GM19463 (cell line): ENCODE measurements around the gene FBRSL1.

Experiments
- ATAC-seq: cut with Tn5 transposase; IDR thresholded peaks from one replicate; pipeline ENCODE4 v1.9.1; 2021; ENCODE audit warnings: mild to moderate bottlenecking, moderate library complexity; ENCODE audit not compliant: unreplicated experiment

Gene FBRSL1

DNA sequence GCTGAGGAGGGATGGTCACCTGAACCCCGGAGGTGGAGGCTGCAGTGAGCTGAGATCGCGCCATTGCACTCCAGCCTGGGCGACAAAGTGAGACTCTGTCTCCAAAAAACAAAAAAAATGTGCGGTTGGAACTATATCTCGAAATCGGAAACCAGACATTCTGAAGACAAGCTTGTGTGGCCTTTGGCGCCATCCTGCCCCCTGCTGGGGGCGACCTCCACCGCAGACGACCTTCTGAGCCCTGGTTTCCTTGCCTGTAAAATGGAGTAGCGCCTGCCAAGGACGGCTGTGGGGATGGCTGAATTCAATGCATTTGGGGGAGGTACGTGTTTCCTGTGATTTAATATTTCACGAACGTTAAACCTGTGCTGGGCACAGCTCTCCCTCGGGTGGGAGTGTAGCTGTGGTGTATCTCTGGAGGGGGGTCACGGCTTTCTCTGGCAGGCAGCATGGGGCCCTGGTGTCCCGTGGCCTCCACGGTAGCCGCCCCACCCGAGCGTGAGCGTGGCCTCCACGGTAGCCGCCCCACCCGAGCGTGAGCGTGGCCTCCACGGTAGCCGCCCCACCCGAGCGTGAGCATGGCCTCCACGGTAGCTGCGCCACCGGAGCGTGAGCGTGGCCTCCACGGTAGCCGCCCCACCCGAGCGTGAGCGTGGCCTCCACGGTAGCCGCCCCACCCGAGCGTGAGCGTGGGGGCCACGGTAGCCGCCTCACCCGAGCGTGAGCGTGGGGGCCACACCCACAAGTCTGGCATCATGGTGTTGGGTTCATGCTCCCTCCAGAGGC lies 65.1 kb downstream of the FBRSL1 start:
- ATAC-seq = no peak

DNA sequence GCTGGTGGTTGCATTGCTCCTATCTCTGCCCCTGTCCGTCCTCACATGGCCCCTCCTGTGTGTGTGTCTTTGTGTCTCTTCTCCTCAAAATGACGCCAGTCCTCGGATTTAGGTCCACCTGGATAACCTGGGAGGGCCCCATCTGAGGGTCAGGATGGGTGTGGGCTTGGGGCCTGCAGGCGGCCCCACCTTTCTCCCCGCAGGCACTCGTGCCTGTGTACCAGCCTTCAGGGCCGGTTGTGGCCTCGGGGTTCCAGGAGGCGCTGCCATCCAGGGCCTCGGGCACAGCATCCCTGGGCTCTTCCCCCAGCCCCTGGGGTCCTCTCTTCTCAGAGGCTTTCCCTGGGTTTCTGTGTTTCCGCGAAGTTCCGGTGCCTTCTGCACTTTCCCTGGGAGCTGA lies 65.7 kb downstream of the FBRSL1 start:
- ATAC-seq = no peak

DNA sequence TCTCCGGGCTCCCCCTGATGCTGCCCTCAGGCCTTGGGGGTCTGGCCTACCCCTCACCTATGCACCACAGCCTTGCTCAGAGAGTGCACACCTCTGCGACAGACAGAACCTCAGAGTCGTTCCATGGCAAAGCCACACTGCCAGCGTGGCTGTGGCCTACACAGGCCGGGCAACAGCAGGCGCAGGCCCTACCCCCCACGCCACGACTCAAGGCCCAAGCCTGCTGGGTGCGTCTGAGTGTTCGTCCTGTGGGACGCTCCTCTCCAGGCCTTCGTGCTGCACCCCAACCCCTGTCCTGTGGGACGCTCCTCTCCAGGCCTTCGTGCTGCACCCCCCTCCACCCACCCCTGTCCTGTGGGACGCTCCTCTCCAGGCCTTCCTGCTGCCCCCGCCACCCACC lies 66.3 kb downstream of the FBRSL1 start:
- ATAC-seq = no peak

DNA sequence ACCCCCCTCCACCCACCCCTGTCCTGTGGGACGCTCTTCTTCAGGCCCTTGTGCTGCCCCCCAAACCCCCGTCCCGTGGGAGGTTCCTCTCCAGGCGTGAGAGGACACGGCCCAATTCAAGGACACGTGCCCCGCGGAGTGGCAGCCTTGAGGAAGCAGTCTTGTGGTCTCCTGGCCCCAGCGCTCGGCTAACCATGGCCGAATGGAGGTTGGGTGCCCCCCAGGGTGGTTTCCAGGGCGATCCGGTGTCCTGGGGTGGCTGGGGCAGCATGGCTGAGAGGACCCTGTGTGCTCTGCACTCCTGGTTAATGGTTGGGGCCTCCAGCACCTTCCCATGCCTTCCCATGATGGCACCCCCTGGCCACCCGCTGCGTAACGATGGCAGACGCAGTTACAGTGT lies 66.8 kb downstream of the FBRSL1 start:
- ATAC-seq = no peak

DNA sequence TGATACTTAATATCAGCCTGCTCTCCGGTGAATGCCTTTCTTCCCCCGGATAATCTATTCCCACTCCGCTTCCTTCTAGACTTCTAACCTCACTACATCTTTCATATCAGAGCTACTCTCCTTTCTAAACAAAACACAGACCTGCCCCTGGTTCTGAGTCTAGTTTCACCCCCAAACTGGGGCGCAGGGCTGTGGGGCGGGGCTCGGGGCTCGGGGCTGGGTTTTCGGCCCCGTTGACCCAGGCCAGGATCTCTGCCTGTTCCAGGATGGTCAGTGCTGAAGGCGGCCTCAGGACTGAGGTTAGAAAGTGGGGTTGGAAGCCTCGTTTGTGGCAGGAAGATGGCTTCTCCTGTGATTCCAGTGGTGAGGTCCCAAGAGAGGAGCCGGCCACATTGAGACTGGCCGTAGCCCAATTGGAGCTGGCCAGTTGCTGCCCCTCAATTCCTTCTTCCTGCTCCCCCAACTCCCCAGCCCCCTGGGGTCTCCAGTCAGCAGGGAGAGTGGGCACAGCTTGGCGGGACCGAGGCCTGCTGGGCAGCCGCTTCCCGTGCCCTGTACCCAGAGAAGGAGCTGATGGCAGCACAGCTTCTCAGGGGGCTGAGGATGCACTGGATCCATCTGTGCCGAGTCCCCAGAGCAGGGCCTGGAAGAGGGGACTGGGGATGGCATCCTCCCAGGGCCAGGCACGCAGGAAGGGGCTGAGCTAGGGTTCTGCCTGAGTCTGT lies 67.5 kb downstream of the FBRSL1 start:
- no peak for ATAC-seq

DNA sequence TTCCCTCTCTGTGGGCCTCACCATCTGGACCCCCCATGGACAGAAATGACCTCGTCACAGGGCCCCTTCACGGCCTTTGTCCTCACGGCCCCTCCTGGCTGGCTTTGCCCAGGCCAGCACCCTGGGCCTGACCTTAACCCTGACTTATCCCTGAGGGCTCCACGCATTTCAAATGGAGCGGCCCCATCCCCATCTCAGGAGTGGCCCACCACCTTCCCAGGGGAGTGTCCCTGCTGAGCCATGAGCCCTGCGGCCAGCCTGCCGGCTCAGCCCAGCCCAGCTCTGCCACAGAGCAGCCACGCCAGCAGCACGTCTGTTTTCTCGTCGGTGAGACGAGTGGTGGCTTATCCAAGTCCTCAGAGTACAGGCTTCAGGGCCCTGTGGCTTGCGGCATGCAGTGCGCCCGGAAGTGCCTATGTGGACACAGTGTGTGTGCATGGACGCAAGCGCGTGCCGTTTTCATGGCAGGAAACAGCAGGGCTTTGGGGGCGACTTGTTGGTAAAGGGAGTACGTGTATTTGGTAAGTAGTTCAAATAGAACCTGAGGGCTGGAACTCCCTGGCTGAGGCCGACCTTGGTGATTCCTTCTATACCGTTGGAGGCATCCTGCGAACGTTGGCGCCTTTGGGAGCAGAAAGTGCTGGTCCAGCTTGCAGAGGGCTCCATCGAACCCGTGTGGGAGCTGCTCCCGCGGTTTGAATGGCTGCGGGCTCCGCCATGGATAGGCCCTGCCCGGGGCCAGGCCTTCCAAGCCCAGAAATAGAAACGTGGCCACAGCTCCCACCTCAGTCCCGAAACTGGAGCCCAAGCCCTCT lies 68.3 kb downstream of the FBRSL1 start:
- ATAC-seq = no peak

DNA sequence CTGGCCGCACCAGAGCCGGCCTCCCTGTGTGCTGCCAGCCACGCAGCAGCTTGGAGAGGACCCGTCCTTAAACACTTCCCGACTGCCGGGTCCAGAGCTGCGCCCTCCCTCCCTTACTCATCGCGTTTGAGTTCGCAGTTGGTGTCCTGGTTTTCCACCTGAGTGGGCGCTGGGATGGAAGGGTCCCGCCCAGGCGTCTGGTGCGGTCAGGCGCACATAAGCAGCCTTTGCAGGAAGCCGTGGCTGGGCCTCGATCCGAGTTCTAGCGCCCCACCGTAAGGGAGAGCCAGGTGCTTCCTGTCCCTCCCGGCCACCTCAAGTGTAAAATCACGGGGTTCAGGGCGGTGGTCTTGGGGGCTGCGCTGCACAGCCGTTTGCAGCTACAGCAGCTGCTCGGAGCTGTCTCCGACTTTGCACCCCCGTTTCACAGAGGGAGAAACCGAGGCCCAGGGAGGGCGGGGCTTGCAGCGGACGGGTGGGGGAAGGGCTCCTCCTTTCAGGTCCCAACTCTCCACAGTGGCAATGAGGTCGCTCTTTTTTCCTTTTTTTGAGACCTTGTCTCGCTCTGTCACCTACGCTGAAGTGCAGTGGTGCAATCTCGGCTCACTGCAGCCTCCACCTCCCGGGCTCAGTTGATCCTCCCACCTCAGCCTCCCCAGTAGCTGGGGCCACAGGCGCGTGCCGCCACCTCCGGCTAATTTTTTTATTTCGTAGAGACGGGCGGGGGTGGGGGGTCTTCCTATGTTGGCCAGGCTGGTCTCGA lies 69.1 kb downstream of the FBRSL1 start:
- ATAC-seq = no peak

DNA sequence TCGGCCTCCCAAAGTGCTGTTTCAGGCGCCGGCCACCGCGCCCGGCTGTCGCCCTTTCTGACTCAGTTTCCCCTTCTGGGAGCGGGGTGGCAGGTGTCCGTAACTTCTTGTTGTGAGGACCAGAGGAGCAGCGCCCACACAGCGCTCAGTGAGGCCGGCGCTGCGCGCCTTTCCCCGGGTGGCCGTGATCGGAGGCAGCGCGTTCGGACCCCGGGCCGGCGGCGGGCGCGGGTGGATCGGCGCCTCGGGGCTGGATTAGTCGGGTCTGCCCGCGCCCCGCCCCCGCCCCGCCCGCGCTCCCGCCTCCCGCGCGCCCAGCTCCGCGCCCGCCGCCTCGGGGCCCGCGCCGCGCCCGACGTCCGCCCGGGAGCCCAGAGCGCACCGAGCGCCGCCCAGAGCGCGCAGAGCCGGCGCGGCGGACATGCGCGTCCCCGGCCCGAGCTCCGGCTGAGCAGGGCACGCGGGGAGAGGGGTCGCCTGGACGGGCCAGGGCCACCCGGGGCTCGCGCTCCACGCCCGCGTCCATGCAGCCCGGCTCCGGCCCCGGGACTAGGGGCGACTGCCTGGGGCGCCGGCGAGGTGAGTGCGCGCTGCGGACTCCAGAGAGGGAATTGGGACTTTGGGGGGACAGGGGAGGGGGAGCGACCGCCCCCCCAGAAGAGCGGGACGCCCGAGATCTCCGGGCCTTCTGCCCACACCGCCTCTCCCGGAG lies 69.9 kb downstream of the FBRSL1 start:
- no peak for ATAC-seq

DNA sequence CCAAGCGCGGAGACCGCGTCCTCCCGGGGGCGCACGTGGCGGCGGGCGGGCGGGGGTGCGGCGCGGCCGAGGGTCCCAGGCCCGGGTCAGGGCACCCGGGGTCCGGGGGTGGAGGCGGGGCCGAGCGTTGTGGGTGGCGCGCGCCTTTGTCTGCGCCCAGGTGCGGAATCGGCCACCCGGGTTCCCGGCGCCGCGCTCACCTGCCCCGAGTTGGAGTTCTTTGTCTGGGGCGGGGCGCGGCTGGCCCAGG lies 70.3 kb downstream of the FBRSL1 start:
- no peak for ATAC-seq

DNA sequence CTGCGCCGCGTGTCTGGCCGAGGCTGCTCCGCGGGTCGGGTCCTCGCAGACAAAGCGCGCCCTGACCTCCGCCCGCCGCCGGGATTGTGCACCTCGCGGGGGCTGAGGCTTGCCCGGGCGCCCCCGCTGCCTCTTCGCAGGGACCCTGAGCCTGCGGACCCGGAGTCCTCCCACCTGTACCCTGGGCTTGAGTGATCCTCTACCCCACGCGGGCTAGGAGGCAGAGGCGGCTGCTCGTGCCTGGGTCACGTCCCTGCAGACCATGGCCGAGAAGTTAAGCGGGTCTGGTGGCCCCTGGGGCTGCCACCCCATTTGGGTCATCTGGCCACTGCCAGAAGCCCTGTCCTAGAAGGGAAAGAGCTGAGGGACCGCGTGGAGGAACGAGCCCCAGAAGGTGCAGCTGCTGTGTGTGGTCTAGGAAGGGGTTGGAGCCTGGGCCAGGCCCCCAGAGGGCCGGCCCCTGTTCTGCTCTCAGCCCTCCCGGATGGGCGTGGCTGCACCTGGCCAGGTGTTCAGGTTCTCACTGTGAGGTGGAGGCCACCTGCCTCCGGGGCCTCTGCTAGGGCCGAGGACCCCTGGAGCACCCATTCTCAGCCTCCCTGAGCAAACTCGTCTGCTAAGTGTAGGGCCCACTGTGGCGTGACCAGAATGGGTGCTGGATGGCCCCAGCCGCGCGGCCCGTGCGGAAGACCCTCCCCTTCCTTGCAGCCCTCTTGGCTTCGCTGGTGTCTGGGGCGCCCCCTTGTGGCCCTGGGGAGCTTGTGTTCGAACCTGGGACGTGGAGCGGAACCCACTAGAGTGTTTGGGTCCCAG lies 70.9 kb downstream of the FBRSL1 start:
- no peak for ATAC-seq
